ENCODE data around the gene FAM83F. TPM values are rescaled to one million over a fixed set of nuclear protein-coding genes. Genes with fewer than 3 reads are reported as not detected.

Gene FAM83F
- total RNA-seq, 2 experiments from 2014 or later = not detected

GRCh38 chr22:40046126-40046525 lies 51.4 kb downstream of the FAM83F start:
- peak overlapping the region; percentile 97 for H3K4me2 ChIP-seq (ENCODE audit: low read length)
- peaks cover 58% of the 10 kb centered on the region for H3K4me1 ChIP-seq (ENCODE audit: insufficient read depth, low read length, poor library complexity, severe bottlenecking)
- TSS peak; percentile 74 for BruUV-seq (replicated peaks)
- no peaks in the 10 kb centered on the region for H4K20me1 ChIP-seq (ENCODE audit: insufficient read depth, low read length)
- no peak overlapping the region; the same call in 1 of the 2 replicates for H2AFZ ChIP-seq (ENCODE audit: low read length)
- H3K27ac ChIP-seq (ENCODE audit: low read depth, low read length, poor library complexity, severe bottlenecking) = peak overlapping the region; percentile 85
- H3K9me3 ChIP-seq (ENCODE audit: low read length) = no peaks in the 10 kb centered on the region
- H3K4me3 ChIP-seq (ENCODE audit: low read depth, low read length, poor library complexity, severe bottlenecking) = peak overlapping the region; percentile 97
- H3K79me2 ChIP-seq (ENCODE audit: insufficient read depth, low read depth, low read length) = peaks cover 47% of the 10 kb centered on the region
- CTCF ChIA-PET (ENCODE audit: unreplicated experiment) = no interaction called here
- intact Hi-C loops (cut with micrococcal nuclease; ENCODE audit: unreplicated experiment) = no loop called here
- POLR2A ChIA-PET = no interaction called here
- peak; percentile 23 for DNase-seq (ENCODE audit: low spot score)
- no peak for TF ChIP-seq CTCF (conservative IDR thresholded peaks at IDR 0.05; ENCODE audit: low read length)
- TF ChIP-seq EZH2phosphoT487 (IDR thresholded peaks at IDR 0.05; ENCODE audit: borderline replicate concordance, low read depth, low read length) = no peak
- no peaks in the 10 kb centered on the region for H3K9me2 ChIP-seq (ENCODE audit: insufficient read depth, low read length)
- H3K36me3 ChIP-seq (ENCODE audit: insufficient read depth, low read length) = no peaks in the 10 kb centered on the region

DNA sequence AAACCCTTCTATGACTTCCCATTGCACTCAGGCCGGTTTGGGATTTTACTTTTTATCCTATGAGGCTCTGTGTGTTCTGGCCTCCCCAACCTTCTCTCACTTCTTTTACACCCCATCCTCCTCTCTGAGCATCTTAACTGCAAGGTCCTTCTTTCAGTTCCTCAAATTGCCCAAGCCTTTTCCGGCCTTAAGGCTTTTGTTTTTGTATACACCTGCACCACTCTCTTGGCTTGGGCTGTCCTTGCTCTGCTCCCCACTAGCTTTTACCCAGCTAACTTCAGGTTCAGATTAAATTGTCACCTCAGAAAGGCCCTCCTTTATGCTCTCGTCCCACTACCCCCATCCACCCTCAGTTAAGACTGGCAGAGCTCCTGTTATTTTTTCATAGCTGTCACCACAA lies 55.5 kb downstream of the FAM83F start:
- DNase-seq (ENCODE audit: low spot score) = peak; percentile 96
- Histone ChIP-seq H3K27ac (ENCODE audit: low read depth, low read length, poor library complexity, severe bottlenecking) (peak overlapping the region; percentile 95), H3K9me2 (ENCODE audit: insufficient read depth, low read length) (no peaks in the 10 kb centered on the region), H3K9me3 (ENCODE audit: low read length) (no peaks in the 10 kb centered on the region), H3K4me1 (ENCODE audit: insufficient read depth, low read length, poor library complexity, severe bottlenecking) (peaks cover 86% of the 10 kb centered on the region), H2AFZ (ENCODE audit: low read length) (no peak overlapping the region), H3K4me3 (ENCODE audit: low read depth, low read length, poor library complexity, severe bottlenecking) (peak overlapping the region; percentile 52), H3K79me2 (ENCODE audit: insufficient read depth, low read depth, low read length) (peaks cover 88% of the 10 kb centered on the region), H4K20me1 (ENCODE audit: insufficient read depth, low read length) (no peaks in the 10 kb centered on the region; the same call in 1 of the 2 replicates), H3K4me2 (ENCODE audit: low read length) (peak overlapping the region; percentile 75), H3K36me3 (ENCODE audit: insufficient read depth, low read length) (no peaks in the 10 kb centered on the region)
- no TSS peak for BruUV-seq (replicated peaks)
- ChIA-PET POLR2A (interaction anchor here (1.1 kb wide), 1 partner anchor 131 kb away, joined by 3 read pairs; no protein-coding TSS in a partner anchor), CTCF (ENCODE audit: unreplicated experiment) (no interaction called here)
- TF ChIP-seq CTCF (conservative IDR thresholded peaks at IDR 0.05; ENCODE audit: low read length) = no peak
- no peak for TF ChIP-seq EZH2phosphoT487 (IDR thresholded peaks at IDR 0.05; ENCODE audit: borderline replicate concordance, low read depth, low read length)
- intact Hi-C loops (cut with micrococcal nuclease; ENCODE audit: unreplicated experiment) = loop anchor here (1.0 kb wide), 1 partner anchor 127 kb away; the partner anchor contains the start of gene TNRC6B

DNA sequence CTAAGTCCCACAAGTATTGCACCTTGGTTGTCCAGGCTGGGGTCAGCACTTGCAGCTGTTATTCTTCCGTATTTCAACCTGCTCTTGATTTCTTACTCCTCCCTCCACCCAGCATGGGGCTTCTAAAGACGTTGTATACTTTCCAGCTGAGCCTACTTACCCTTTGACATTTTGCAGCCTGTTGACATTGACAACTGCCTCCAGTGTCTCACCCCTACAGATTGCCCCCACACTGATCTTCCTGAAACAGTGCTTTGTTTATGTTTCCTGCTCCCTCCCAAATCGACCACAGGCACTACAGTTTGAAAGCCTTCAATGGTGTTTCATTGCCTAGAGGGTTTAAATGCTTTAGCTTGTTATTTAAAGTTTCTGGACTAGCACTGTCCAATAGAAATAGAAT lies 56.6 kb downstream of the FAM83F start:
- H3K9me2 ChIP-seq (ENCODE audit: insufficient read depth, low read length) = no peaks in the 10 kb centered on the region
- H4K20me1 ChIP-seq (ENCODE audit: insufficient read depth, low read length) = no peaks in the 10 kb centered on the region; the same call in 1 of the 2 replicates
- no peaks in the 10 kb centered on the region for H3K9me3 ChIP-seq (ENCODE audit: low read length)
- H3K4me2 ChIP-seq (ENCODE audit: low read length) = peak overlapping the region; percentile 75
- peak overlapping the region; percentile 95 for H3K27ac ChIP-seq (ENCODE audit: low read depth, low read length, poor library complexity, severe bottlenecking)
- peak overlapping the region; percentile 38 for H3K4me3 ChIP-seq (ENCODE audit: low read depth, low read length, poor library complexity, severe bottlenecking)
- no TSS peak for BruUV-seq (replicated peaks)
- intact Hi-C loops (cut with micrococcal nuclease; ENCODE audit: unreplicated experiment) = no loop called here
- ChIA-PET POLR2A (interaction anchor here (0.6 to 1.4 kb wide), 6 partner anchors 10 to 152 kb away, joined by 3 to 6 read pairs (median 3); partner anchors contain the start of gene TNRC6B), CTCF (ENCODE audit: unreplicated experiment) (interaction anchor here (0.5 kb wide), 1 partner anchor 407 kb away, joined by 3 read pairs; no protein-coding TSS in a partner anchor)
- peaks cover 88% of the 10 kb centered on the region for H3K79me2 ChIP-seq (ENCODE audit: insufficient read depth, low read depth, low read length)
- DNase-seq (ENCODE audit: low spot score) = peak; percentile 64
- H2AFZ ChIP-seq (ENCODE audit: low read length) = peak overlapping the region; percentile 18; the same call in 1 of the 2 replicates
- H3K4me1 ChIP-seq (ENCODE audit: insufficient read depth, low read length, poor library complexity, severe bottlenecking) = peaks cover 90% of the 10 kb centered on the region
- TF ChIP-seq CTCF (conservative IDR thresholded peaks at IDR 0.05; ENCODE audit: low read length) = no peak
- TF ChIP-seq EZH2phosphoT487 (IDR thresholded peaks at IDR 0.05; ENCODE audit: borderline replicate concordance, low read depth, low read length) = no peak
- H3K36me3 ChIP-seq (ENCODE audit: insufficient read depth, low read length) = no peaks in the 10 kb centered on the region

Measured in OCI-LY7 (cell line).